22Rv1 (cell line): ENCODE results near the gene PPARD.

Experiments
- H3K27ac ChIP-seq: fragments of 450-650 bp; 2 replicates; pipeline ENCODE4 v1.5.1; 2017
- ZFX ChIP-seq: fragments of 450-650 bp; IDR thresholded peaks from 2 replicates; pipeline ENCODE4 v1.6.1; 2017; ENCODE audit warnings: antibody characterized with exemption, borderline replicate concordance
- TF ChIP-seq, protein P1 (sequence below): fragments of 450-650 bp; IDR thresholded peaks from 2 replicates; pipeline ENCODE4 v1.5.1; 2017; ENCODE audit warnings: mild to moderate bottlenecking

The PPARD gene

DNA sequence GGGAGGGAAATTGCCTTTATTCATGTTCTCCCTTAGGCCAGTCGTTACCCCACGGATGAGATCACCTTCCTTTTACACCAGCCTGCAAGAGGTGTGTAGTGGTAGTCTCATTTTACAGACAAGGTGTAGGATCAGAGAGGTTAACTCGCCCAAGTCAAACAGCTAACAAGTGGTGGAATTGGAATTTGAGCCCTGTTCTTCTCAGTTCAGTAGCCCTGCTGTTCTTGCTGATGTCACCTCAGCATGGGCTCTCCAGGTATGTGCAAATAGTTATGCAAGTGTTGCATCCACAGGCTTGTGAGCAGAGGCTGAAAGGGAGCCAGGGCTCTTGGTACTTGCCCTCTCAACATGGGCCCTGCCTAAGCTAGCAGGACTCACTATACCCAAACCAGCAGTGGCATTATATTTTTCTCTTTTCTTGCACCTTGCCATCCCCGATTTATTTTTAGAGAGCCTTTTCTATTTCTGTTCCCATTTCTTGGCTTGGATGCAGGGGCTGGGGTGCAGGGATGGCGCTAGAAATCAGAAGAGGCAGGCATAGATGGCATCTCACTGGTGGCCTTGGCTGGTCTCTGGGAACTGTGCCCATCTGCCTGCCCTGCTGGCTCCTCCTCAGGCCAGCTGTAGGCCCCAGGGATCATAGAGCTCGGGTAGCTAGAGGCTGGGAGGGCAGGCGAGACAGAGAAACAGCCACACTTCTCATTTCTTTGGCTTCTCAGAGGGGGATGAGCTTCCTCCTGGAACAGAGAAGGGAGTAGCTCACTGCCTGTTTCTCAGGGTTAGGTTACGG, 18.2 kb downstream of the PPARD start:
- no peak for TF ChIP-seq ZFX
- TF ChIP-seq, protein P1, sequence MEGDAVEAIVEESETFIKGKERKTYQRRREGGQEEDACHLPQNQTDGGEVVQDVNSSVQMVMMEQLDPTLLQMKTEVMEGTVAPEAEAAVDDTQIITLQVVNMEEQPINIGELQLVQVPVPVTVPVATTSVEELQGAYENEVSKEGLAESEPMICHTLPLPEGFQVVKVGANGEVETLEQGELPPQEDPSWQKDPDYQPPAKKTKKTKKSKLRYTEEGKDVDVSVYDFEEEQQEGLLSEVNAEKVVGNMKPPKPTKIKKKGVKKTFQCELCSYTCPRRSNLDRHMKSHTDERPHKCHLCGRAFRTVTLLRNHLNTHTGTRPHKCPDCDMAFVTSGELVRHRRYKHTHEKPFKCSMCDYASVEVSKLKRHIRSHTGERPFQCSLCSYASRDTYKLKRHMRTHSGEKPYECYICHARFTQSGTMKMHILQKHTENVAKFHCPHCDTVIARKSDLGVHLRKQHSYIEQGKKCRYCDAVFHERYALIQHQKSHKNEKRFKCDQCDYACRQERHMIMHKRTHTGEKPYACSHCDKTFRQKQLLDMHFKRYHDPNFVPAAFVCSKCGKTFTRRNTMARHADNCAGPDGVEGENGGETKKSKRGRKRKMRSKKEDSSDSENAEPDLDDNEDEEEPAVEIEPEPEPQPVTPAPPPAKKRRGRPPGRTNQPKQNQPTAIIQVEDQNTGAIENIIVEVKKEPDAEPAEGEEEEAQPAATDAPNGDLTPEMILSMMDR = no peak
- no peak overlapping the region for H3K27ac ChIP-seq

DNA sequence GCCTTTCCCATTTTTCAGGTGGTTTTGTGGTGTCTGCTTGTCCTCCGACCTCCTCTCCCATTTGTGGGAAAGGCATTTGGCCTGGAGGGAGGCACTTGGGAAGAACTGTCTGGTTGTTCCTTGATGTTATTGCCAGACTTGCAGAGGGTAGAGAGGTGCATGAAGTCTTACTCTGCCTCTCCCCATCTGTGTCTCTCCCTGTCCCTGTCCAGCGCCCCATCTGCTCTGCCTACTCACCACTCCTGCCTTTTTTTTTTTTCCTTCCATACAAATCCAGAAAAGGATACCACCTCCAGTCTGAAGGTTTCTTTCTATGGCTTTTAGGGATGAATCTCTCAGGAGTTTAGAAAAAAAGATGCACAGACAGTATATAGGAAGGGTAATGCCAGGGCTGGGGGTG, 19.8 kb downstream of the PPARD start:
- TF ChIP-seq ZFX = no peak
- TF ChIP-seq, protein P1 = no peak
- H3K27ac ChIP-seq = no peak overlapping the region

DNA sequence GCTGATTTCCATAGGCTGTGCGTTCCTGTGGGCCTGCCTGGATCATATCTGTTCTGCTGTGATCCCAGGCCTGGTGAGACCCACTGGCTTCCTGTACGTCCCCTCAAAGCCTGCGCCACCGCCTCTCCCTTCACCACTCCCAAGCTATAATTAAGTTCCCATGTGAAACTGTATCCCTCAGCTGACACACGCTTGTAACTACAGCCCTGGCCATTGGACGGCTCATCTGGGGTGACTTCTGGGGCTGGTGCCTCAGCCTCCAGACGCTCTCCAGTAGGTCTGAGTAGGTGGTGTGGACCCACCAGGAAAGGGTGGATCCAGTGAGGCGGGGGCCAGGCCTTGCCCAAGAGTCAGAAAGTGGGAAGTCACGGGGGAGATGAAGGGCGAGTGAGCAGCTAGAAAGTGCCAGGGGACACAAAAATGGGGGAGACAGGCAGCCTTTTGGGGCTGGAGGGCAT, 21.0 kb downstream of the PPARD start:
- TF ChIP-seq, protein P1 = no peak
- TF ChIP-seq ZFX = no peak
- no peak overlapping the region for H3K27ac ChIP-seq

- TF ChIP-seq, protein P1 = no peak
- TF ChIP-seq ZFX = no peak
- no peak overlapping the region for H3K27ac ChIP-seq
These were observed 23.3 kb downstream of the PPARD start for GRCh38 chr6:35365594-35366203.

GRCh38 chr6:35366204-35366596, 23.8 kb downstream of the PPARD start:
- TF ChIP-seq, protein P1 = no peak
- no peak for TF ChIP-seq ZFX
- no peak overlapping the region for H3K27ac ChIP-seq

DNA sequence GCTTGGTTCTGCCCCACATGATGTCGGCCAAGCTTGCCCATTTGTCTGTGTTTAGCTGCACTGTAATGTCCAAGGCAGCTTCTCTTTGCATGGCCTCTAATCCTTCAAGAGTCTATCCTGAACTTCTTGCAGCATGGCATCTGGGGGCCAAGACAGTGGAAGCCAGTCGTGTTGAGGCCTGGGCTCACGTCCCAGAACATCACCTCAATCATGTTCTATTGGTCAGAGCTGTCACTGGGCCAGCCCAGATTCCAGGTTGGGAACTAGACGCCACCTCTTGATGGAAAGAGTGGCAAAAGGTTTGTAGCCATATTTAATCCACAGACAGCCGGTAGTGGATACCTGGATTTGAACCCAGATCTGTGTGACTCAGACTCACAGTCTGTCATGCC, 25.3 kb downstream of the PPARD start:
- no peak overlapping the region for H3K27ac ChIP-seq

More for the DNA sequence above, 25.3 kb downstream of the PPARD start:
- TF ChIP-seq, protein P1 = no peak
- no peak for TF ChIP-seq ZFX
